Fibroblast of villous mesenchyme (primary cell): ENCODE data around the gene CYTH1. TPM values are rescaled to one million over a fixed set of nuclear protein-coding genes. Genes with fewer than 3 reads are reported as not detected.

Source experiments
- DNase-seq: peaks from one replicate; pipeline ENCODE4 v3.0.0-alpha.2; 2010; ENCODE audit warnings: low read depth
- H3K4me3 ChIP-seq: 2 replicates; pipeline ENCODE4 v1.5.1; 2011; ENCODE audit warnings: low read depth, mild to moderate bottlenecking, low read length
- total RNA-seq: library from RNA; depleted of rRNA; stranded (reverse); fragments of >200 nt; gene quantifications from 2 replicates; pipeline ENCODE4 v1.2.3, GENCODE V29; 2012
- TF ChIP-seq, protein P1 (sequence below): IDR thresholded peaks from 2 replicates; pipeline ENCODE4 v1.5.1; 2012; ENCODE audit warnings: low read depth, mild to moderate bottlenecking, low read length; ENCODE audit not compliant: insufficient read depth

Gene CYTH1
- total RNA-seq, 1 donor = 19.4 TPM

DNA sequence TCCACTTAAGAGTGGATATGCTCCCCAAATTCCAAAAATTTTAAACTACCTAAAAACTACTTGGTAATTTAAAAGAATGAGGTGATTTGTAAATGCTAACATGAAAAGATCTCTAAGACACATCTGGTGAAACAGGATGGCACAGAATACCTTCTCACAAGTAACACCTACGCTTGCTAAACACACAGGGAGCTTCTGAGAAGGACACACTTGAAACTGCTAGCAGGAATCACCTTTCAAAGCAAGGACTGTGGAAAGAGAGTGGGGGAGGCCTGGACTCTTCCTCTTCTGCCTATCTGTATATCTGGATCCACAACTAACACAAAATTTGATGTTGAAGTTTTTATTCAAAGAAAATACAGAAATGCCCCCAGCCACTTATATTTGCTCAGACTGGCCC is 52.4 kb downstream of the CYTH1 start:
- DNase-seq = no peak
- TF ChIP-seq, protein P1, sequence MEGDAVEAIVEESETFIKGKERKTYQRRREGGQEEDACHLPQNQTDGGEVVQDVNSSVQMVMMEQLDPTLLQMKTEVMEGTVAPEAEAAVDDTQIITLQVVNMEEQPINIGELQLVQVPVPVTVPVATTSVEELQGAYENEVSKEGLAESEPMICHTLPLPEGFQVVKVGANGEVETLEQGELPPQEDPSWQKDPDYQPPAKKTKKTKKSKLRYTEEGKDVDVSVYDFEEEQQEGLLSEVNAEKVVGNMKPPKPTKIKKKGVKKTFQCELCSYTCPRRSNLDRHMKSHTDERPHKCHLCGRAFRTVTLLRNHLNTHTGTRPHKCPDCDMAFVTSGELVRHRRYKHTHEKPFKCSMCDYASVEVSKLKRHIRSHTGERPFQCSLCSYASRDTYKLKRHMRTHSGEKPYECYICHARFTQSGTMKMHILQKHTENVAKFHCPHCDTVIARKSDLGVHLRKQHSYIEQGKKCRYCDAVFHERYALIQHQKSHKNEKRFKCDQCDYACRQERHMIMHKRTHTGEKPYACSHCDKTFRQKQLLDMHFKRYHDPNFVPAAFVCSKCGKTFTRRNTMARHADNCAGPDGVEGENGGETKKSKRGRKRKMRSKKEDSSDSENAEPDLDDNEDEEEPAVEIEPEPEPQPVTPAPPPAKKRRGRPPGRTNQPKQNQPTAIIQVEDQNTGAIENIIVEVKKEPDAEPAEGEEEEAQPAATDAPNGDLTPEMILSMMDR = no peak
- H3K4me3 ChIP-seq = no peak overlapping the region

DNA sequence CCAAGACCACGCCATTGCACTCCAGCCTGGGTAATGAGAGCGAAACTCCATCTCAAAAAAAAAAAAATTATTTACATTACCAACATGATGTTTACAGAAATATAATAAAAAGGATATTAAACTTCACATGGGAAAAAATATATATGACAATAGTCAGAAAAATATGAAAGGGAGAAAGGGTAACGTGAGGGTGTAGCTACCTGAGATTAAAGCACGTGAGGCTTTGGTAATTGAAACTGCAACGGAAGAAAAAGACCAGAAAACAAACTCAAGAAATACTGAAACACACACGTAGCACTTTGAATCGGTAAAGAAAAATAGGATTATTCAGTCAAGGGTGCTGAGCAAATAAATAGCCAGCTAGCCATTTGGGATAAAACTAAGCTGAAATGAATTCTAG is 53.6 kb downstream of the CYTH1 start:
- TF ChIP-seq, protein P1 = no peak
- H3K4me3 ChIP-seq = no peak overlapping the region
- no peak for DNase-seq

DNA sequence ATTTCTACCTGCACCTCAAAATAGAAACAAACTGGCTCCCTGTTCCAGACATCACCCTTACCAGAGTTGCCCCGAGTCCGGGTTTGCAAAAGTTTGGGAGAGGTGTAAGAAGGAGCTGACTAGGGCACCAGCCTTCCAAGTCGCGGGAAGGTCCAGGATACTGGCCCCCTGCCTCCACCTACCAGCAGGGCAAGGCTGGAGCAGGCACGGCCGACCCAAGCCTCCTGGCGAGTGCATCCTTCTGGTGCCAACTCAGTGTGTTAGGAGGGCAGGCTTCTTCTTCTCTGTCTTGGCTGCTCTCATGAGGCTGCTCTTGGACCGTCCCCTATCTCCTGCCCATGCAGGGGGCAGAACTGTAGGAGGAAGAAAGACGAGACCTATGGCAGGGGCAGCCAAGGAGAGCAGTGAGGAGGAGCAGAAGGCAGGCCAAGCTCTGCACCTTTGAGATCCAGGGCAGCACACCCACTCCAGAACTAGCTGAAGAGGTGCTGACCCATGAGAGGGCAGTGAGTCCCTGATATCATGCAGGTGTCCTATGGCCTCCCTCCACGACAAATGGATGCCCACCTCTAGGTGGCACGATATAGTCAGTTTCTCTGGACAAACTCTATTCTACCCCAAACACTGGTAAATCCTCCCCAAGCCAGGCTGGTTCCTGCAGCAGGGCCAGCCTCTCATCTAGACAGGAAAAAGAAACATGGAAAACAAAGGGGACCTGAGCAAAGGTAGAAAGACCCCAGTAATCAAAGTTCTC is 54.4 kb downstream of the CYTH1 start:
- DNase-seq = no peak
- no peak overlapping the region for H3K4me3 ChIP-seq
- TF ChIP-seq, protein P1 = no peak

DNA sequence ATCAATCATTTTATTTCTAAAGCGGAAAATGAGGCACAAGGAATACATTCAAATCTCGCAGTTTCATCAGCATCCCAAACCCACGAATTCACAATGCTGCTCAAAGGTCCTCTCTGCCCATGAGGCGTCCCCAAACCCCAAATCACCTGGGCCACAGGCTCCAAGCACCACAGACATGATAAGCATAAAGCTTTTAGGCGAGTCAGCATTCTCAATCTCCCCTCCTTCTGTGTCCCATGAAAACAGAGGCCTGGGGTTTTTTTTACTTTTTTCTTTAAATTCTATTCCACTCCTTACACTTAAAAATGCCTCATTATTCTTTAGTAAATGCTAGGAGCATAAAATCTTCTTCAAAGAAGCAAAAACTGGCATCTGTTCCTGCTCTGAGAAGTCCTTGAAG is 55.0 kb downstream of the CYTH1 start:
- no peak for DNase-seq
- H3K4me3 ChIP-seq = no peak overlapping the region
- TF ChIP-seq, protein P1 = no peak

DNA sequence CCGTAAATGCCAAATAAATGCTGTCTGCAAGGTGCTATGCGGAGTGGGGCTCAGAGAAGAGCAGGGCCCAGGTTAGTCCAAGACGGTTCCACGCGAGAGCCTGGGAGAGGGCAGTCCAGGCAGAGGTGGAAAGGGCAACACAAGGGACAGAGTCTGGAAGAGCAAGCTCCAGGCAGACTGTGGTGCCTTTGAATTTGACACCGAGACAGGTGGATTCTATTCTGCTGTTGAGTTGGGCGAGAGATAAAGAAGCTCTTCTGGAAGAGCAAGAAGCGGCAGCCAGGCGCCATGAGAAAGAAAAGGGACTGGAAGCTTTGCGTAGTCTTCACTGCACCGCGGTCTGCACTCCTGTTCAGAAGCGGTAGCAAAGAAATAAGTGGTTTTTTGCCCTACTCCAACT is 55.6 kb downstream of the CYTH1 start:
- H3K4me3 ChIP-seq = no peak overlapping the region
- TF ChIP-seq, protein P1 = no peak
- no peak for DNase-seq

DNA sequence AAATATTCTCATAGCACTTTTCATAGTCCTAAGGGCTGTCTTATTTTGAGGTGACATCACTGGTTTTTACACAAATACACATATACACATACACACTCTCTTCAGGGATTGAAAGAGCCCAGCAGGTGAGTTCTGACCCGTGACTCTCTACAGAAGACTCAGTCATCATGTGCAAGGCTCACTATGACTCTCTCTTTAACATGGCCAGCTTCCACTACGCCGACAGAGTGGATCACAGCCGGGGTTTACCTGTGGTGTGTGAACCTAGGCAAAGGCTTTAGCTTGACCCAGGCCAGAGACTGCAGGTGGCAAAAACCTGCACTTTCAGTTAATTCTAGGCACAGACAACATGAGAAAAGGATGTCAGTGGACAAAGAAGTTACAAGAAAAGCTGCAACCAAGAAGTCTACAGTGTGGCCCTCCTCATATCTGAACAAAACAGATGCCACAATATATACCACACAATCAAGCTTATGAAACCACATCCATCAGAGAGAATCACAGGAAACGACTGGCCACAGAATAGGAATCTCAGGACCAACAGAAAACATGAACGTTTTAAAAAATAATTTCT is 56.5 kb downstream of the CYTH1 start:
- no peak overlapping the region for H3K4me3 ChIP-seq
- no peak for DNase-seq
- TF ChIP-seq, protein P1 = no peak
